ENCODE results near the gene TSPAN31.

Gene TSPAN31

DNA sequence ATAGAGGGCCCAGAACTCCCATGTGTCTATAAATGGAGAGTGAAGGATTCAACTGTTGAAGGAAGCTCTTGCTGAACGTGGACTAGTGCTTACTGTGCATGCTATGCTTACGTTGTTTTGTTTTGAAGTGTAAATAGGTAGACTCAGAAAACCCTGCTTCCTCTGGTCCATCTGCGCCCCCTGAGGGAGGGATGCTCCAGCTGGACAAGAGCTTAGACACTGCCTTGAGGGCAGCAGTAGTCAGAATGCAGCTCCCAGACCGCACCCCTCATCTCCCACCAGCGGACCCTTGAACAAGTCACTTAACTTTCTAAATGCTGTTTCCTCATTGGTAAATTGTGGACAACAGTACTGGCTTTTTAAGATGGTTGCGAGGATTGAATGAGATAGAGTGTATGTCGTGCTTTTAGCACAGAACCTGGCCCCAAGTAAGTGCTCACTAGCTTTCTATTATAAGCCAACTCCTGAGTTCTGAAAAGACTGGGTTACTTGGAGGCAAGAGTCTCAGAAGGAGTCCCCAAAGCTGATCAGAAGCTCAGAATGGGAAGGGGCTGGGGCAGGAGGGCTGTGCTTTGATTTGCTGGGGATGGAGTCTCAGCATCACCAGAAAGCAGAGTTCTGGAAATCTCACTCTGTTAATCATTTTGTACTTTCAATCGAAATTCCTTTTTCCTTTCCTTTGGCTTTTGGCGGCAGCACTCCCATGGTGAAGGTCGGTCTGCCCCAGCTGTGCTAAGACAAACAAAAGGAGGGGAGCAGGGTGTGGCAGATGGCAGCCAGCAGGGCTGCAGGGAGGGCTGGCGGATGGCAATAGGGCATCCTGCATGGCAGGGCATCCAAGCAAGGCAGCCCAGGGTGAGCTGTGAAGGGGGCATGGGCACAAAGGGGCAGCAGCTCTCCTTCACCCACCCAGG, 21.9 kb upstream of the TSPAN31 start:
- DNase-seq (ENCODE audit: low read depth): no peak

DNA sequence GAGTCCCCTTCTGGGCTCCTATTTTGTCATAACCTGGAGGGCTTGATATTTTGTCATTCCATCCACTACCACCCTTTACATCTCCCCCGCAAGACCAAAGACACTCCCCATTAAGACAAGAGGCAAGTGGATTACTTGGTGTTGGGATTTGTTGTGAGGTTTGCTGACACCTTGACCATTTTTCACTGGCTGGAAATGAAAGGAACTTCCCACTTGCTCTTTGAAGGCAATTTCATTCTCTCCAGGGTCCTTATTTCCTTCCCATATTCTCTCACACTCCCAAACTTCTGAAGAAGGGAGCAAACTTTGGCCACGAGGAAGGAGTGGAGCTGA, 21.2 kb upstream of the TSPAN31 start:
- DNase-seq (ENCODE audit: low read depth): no peak

DNA sequence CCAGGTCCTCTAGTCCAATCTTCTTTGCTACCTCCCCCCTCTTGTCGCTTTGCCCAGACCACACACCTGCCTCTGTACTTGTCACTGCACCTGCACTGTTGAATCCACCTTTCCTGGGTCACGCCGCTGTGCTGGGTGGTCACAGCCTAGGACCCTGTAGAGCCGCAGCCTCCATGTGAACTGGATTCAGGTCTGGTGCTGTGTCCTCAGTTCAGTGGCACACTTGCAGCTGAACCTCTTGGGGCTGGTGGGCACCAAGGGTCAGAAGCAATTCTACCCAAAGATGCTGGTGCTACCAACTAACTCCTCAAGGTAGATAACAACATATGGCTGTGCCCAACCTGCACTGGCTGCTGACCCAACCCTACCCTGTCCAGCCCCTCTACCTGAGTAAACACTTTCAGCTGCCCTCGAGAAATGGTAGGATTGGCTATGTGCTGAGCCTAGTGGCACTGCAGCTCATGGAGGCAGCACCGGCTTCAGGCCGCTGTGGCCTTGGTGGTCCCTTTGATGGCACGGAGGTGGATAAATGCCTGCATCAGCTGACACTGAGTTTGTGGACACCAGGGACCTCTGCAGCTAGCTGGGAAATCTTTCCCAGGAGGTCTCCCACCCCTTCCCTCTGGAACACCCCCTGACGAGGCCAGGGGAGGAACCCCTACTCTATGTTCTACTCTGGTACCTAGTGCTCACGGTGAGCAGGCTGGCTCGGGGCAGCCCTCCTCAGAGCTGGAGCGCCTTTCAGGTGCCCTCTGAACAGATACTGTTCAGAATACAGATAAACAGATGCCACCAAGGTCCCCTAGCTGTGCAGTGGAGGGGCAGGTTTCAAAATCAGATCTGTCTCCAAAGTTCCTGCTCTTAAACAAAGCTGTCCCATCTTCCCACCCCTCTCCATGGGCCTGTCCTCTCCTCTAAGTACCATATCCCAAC, 20.6 kb upstream of the TSPAN31 start:
- no peak for DNase-seq (ENCODE audit: low read depth)

DNA sequence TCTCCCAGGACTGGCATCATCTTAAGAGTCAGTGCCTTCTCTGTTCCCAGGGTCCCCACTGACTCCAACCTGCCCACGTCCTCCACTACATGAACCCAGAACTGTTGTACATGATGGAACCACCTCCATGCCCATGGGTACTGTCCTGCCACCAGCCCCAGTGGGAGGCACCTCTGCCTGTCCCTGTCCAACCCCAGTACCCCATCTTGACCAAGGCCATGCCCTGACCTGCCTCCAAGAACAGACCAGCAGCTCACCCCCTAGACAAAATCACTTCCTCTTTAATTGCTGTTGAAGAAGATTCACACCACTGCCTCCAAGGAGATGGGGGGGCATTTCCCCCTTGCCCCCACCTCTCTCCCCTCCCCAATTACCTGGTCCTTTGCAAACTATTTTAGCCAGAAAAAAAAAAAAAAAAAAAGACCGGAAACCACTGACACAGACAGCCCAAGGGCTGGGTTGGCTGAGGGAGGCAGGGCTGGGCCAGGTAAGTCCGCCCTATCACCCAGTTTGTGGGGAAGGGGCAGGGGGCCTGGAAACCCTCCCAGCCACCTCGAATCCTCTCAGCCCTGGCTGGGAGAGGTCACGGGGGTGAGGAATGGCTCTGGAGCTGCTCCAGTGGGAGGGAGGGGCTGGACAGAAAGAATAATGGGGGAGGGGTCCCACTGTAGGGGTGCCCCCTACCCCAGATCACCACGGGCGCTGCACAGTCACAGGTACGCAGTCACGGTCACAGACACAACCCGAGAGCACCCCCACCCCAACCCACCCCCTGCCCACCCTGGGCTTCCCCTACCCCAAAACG, 19.7 kb upstream of the TSPAN31 start:
- DNase-seq (ENCODE audit: low read depth): no peak

DNA sequence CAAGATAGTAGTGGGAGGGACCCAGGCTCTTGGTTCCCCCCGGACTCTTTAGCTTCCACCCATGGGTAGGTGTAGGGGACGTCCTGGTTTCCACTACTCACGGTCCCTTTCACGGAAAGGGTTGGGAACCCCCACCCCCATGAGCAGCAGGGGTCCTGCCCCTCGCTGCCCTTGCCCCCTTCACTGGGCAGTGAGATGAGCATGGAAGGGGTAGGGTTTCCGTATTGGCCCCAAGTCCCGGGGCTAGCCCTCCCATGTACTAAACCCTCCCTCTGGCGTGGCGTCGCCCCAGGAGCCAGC, 19.0 kb upstream of the TSPAN31 start:
- no peak for DNase-seq (ENCODE audit: low read depth)

- DNase-seq (ENCODE audit: low read depth): no peak
Measured at GRCh38 chr12:57726151-57726883, 18.5 kb upstream of the TSPAN31 start.

DNA sequence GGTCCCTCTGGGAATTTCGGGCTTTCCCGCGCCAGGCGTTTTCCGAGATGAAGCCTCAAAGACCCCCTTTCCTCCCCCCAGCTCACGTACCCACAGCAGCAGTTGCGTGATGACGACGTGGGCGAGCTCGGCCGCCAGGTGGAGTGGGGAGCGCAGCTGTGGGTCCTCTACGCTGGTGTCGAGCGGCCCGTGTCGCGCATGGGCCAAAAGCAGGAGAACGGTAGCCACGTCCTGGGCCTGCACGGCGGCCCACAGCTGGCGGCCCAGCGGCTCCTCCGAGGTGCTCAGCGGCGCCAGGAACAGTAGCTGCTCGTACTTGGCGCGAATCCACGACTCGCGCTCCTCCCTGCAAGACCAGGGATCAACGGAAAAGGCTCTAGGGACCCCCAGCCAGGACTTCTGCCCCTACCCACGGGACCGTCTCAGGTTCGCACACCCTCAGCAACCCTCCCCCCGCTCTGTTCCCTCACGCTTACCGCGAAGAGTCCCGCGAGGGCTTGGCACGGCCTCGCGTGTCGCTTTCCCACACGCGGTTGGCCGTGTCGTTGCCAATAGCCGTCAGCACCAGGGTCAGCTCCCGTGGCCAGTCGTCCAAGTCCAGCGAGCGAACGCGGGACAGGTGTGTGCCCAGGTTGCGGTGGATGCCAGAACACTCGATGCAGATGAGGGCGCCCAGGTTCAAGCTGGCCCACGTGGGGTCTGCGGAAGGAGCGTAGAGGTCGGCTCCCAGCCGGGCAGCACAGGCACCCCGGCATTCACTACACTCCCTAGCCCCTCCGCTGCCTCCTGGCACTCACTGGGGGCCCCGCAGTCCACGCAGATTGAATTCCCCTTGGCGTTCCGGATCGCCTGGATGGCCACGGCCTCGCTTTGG, 17.7 kb upstream of the TSPAN31 start:
- DNase-seq (ENCODE audit: low read depth): no peak

GRCh38 chr12:57727758-57728395, 17.0 kb upstream of the TSPAN31 start:
- no peak for DNase-seq (ENCODE audit: low read depth)

GRCh38 chr12:57729321-57729844, 15.5 kb upstream of the TSPAN31 start:
- no peak for DNase-seq (ENCODE audit: low read depth)

- DNase-seq (ENCODE audit: low read depth): no peak
Measured at GRCh38 chr12:57730336-57731067, 14.3 kb upstream of the TSPAN31 start.

DNA sequence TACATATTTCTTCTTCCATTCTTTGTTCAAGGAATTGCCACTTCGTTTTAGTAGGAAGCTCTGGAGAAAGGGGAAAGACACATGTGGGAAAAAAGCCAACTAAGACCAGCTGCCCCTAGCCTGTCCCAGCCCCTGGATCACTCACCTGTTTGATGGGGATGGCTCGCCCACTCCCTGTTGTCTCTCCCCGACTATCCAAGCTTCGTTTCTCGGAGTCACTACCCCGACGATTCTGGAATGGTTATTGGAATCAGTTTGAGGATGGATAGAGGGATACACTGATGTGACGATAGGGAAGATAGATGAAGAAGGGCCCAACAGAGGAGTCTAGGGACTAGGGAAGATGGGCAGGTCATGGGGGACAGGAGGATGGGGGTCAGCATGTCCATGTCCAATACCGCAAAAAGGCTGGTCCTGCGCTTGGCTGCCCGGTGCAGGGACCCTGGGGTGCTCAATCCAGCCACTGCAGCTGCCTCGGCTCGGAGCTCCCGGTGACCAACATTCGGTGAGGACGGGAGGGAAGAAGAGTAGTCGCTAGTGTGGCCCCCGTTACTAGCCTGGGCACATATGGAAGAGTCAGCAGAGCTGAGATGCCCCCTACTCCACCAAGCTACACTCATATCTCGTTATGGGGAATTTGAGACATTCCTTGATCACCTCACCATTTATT, 13.3 kb upstream of the TSPAN31 start:
- DNase-seq (ENCODE audit: low read depth): no peak

GRCh38 chr12:57732270-57732669, 12.6 kb upstream of the TSPAN31 start:
- no peak for DNase-seq (ENCODE audit: low read depth)

- DNase-seq (ENCODE audit: low read depth): no peak
Measured at GRCh38 chr12:57732726-57733593, 11.9 kb upstream of the TSPAN31 start.

GRCh38 chr12:57733928-57734327, 10.9 kb upstream of the TSPAN31 start:
- DNase-seq (ENCODE audit: low read depth): no peak

DNA sequence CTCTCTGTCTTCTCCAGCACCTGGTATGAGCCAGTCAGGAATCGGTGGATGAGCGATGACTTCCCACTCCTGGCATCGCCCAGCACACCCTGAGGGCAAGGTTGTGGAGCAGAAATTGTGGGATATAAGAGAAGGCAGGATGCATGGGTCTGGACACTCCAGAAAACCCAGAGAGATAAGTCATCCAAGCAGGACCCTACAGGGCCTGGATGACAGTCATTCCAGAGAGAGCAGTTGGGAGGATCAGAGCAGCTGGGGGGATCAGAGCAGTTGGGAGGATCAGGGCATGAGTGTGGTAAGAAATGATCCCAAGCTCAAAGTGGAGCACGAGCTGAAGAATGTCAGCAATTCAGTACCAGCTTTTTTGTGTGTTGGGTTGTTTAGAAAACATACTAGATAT, 10.2 kb upstream of the TSPAN31 start:
- DNase-seq (ENCODE audit: low read depth): no peak

DNA sequence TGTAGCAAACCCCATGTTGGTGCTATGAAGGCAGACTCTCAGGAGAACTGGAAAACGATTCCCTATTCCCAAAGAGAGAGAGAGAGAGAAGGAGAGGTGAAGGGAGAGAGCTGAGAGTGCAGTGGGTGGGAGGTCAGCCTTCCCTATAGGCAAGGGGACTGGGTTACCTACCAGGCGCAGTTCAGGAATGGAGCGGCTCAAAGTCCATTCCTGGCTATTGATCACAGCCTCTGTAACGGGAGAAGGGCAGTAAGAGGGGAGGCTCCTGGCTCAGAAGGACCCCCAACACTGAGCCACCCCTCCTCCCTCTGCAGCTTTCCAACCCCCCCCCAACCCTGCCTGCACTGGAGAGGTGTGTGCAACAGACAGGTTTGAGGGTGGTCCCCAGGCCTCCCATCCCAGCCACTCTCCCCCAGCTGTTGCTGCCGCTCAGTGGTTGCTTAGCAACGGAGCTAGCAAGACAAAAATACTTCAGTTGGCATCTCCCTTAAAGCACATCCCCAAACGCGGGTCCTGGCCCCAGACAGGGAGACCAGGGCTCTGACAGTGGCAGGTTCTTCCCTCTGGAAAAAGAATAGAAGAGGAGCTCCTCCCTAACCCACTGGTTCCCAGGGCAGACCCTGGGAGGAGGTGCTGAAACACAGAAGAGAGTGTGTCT, 9.5 kb upstream of the TSPAN31 start:
- DNase-seq (ENCODE audit: low read depth): no peak

Data from activated T-helper 9 cell treated with anti-CD3 and anti-CD28 coated beads, Interleukin-2, amount 50 U/mL, for 16 hours (primary cell).